Measurements from ENCODE around the gene KIR2DL4. TPM values are rescaled to one million over a fixed set of nuclear protein-coding genes. Genes with fewer than 3 reads are reported as not detected.
"Not testable (repeated sequence)": the region's sequence is repeated elsewhere in the genome, so short reads cannot be mapped to it uniquely, and the experiment has no call there.

Gene KIR2DL4
- total RNA-seq = not detected

DNA sequence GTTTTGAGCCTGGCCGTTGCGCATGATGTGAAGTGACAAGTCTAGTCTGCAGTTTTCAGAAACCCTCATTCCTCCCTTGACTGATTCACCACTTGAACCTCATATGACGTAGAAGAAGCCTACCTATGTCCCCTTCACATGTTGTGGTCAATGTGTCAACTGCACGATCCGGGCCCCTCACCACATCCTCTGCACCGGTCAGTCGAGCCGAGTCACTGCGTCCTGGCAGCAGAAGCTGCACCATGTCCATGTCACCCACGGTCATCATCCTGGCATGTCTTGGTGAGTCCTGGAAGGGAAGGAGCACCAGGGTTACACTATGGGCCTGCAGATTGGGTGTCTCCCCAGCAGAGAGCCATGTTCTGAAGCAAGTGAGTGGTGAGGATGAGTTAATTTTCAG lies at the start of gene KIR2DL4:
Gene KIR2DL4, plus strand, starts transcription at position 201 of the 400 bp plus-strand sequence. Its CDS starts 42 bp downstream, at position 243.
- no peaks in the 10 kb centered on the region for H3K36me3 Mint-ChIP-seq
- no peak within 1 kb of the TSS for H3K4me3 Mint-ChIP-seq
- no peaks in the 10 kb centered on the region for H3K4me1 Mint-ChIP-seq (ENCODE audit: low read depth)
- H3K27me3 Mint-ChIP-seq = peaks cover 6% of the 10 kb centered on the region
- intact Hi-C loops (cut with micrococcal nuclease) = no loop called here
- no peak for DNase-seq
- no peaks in the 10 kb centered on the region for H3K9me3 Mint-ChIP-seq
- ChIA-PET POLR2A (no interaction called here), CTCF (no interaction called here)
- H3K27ac Mint-ChIP-seq = no peak within 1 kb of the TSS

DNA sequence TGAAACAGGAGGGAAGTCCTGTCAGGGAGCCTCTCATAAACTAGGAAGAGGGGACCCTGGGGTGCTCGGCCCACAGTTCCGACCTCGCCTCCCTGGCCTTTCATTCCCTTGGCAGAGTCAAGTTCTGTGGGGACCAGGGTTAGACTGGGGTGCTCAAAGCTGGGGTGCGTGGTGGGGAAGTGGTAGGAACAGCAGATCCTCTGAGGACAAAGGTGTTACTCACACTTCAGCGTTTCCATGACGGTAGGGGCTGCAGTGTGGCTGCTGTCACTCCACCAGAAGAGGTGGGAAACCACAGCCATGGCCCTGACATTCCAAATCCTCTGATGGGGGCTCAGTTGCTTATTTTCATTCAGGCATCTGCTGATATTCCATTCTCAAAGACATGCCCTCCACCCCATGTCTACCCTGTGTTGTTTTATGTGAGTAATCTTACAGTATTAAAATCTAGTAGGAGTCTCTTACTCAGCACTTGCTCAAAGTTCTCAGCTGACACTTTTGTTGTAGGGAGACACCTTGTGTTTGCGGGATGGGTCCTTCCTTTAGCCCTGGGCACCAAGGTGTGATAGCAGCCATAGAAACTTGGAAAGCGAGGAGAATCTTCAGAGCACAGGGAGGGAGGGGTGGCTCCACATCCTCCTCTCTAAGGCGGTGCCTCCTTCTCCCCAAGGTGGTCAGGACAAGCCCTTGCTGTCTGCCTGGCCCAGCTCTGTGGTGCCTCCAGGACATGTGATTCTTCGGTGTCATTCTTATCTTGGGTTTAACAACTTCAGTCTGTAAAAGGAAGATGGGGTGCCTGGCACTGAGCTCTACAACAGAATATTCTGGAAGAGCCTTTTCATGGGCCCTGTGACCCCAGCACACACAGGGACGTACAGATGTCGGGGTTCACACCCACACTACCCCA lies 47.0 kb upstream of the KIR2DL4 start:
- H3K9me3 Mint-ChIP-seq; POLR2A ChIA-PET; intact Hi-C loops (cut with micrococcal nuclease); H3K4me1 Mint-ChIP-seq (ENCODE audit: low read depth); H3K27me3 Mint-ChIP-seq; DNase-seq; H3K4me3 Mint-ChIP-seq; H3K36me3 Mint-ChIP-seq; H3K27ac Mint-ChIP-seq: not testable (repeated sequence)
- CTCF ChIA-PET = interaction anchor here (0.6 kb wide), 1 partner anchor 198 kb away, joined by 3 read pairs; no protein-coding TSS in a partner anchor

DNA sequence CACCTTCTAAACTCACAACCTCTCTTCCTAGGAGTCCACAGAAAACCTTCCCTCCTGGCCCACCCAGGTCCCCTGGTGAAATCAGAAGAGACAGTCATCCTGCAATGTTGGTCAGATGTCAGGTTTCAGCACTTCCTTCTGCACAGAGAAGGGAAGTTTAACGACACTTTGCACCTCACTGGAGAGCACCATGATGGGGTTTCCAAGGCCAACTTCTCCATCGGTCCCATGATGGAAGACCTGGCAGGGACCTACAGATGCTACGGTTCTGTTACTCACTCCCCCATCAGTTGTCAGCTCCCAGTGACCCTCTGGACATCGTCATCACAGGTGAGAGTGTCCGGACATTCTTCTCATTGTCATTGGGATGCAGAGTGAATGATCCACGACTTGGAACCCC lies 44.8 kb upstream of the KIR2DL4 start:
- CTCF ChIA-PET; H3K27me3 Mint-ChIP-seq; H3K36me3 Mint-ChIP-seq; DNase-seq; H3K4me1 Mint-ChIP-seq (ENCODE audit: low read depth); H3K27ac Mint-ChIP-seq; intact Hi-C loops (cut with micrococcal nuclease); H3K9me3 Mint-ChIP-seq; H3K4me3 Mint-ChIP-seq; POLR2A ChIA-PET: not testable (repeated sequence)

DNA sequence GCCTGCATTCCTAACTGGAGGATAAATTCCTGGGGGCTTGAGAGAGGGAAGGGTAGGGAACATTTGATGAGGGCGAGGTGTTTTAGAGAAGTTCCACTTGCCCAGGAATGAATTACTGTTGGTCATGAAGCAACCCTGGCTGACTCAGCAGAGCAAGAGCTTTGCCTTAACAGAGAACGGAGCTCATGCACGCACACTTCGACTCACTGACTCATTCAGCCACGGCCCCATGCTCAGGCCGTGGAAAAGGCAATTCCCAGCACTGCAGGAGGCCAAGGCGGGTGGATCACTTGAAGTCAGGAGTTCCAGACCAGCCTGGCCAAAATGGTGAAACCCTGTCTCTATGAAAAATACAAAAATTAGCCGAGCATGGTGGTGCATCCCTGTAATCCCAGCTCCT lies 39.2 kb upstream of the KIR2DL4 start:
- H3K27me3 Mint-ChIP-seq; H3K4me1 Mint-ChIP-seq (ENCODE audit: low read depth); H3K4me3 Mint-ChIP-seq; H3K36me3 Mint-ChIP-seq; CTCF ChIA-PET; DNase-seq; H3K9me3 Mint-ChIP-seq; POLR2A ChIA-PET; H3K27ac Mint-ChIP-seq; intact Hi-C loops (cut with micrococcal nuclease): not testable (repeated sequence)

DNA sequence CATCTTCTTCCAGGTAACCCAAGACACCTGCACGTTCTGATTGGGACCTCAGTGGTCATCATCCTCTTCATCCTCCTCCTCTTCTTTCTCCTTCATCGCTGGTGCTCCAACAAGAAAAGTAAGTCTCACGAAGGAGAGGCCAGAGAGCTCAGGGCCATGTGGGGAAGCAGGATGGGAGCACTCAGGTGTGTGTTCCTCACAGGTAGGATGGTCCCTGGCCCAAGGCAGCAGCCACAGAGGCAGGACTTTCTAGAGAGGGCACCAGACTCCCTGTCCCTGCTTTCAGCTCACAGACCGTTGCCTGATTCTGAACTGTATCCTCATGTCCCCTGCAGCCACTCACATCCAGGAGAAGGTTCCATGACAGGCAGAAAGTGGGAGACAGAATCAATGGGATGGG lies 36.9 kb upstream of the KIR2DL4 start:
- H3K4me3 Mint-ChIP-seq; H3K27ac Mint-ChIP-seq; H3K36me3 Mint-ChIP-seq; H3K27me3 Mint-ChIP-seq; POLR2A ChIA-PET; DNase-seq; H3K4me1 Mint-ChIP-seq (ENCODE audit: low read depth); H3K9me3 Mint-ChIP-seq; intact Hi-C loops (cut with micrococcal nuclease); CTCF ChIA-PET: not testable (repeated sequence)

DNA sequence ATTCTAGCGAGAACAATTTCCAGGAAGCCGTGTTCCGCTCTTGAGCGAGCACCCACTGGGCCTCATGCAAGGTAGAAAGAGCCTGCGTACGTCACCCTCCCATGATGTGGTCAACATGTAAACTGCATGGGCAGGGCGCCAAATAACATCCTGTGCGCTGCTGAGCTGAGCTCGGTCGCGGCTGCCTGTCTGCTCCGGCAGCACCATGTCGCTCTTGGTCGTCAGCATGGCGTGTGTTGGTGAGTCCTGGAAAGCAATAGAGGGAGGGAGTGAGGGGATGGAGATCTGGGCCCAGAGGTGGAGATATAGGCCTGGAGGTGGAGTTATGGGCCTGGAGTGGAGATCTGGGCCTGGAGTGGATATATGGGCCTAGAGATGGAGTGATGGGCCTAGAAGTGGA lies 33.8 kb upstream of the KIR2DL4 start, which contains the start of gene KIR2DL1:
Gene KIR2DL1, plus strand, starts transcription at position 148 of the 400 bp plus-strand sequence. Its CDS starts 58 bp downstream, at position 206.
- H3K27me3 Mint-ChIP-seq; H3K4me3 Mint-ChIP-seq; H3K36me3 Mint-ChIP-seq; H3K9me3 Mint-ChIP-seq; intact Hi-C loops (cut with micrococcal nuclease); H3K27ac Mint-ChIP-seq; H3K4me1 Mint-ChIP-seq (ENCODE audit: low read depth); DNase-seq; POLR2A ChIA-PET; CTCF ChIA-PET: not testable (repeated sequence)

DNA sequence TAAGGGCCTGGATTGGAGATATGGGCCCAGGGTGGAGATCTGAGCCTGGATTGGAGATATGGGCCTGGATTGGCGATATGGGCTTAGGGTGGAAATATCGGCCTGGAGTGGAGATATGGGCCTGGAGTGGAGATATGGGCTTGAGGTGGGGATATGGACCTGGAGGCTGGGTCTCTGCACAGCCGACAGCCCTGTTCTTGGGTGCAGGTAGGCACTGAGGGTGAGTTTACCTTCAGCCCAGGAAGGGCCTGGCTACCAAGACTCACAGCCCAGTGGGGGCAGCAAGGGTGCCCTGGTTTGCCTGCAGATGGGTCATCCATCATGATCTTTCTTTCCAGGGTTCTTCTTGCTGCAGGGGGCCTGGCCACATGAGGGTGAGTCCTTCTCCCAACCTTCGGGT lies 32.9 kb upstream of the KIR2DL4 start:
- H3K36me3 Mint-ChIP-seq; DNase-seq; POLR2A ChIA-PET; H3K4me3 Mint-ChIP-seq; intact Hi-C loops (cut with micrococcal nuclease); H3K4me1 Mint-ChIP-seq (ENCODE audit: low read depth); H3K27ac Mint-ChIP-seq; CTCF ChIA-PET; H3K9me3 Mint-ChIP-seq; H3K27me3 Mint-ChIP-seq: not testable (repeated sequence)

DNA sequence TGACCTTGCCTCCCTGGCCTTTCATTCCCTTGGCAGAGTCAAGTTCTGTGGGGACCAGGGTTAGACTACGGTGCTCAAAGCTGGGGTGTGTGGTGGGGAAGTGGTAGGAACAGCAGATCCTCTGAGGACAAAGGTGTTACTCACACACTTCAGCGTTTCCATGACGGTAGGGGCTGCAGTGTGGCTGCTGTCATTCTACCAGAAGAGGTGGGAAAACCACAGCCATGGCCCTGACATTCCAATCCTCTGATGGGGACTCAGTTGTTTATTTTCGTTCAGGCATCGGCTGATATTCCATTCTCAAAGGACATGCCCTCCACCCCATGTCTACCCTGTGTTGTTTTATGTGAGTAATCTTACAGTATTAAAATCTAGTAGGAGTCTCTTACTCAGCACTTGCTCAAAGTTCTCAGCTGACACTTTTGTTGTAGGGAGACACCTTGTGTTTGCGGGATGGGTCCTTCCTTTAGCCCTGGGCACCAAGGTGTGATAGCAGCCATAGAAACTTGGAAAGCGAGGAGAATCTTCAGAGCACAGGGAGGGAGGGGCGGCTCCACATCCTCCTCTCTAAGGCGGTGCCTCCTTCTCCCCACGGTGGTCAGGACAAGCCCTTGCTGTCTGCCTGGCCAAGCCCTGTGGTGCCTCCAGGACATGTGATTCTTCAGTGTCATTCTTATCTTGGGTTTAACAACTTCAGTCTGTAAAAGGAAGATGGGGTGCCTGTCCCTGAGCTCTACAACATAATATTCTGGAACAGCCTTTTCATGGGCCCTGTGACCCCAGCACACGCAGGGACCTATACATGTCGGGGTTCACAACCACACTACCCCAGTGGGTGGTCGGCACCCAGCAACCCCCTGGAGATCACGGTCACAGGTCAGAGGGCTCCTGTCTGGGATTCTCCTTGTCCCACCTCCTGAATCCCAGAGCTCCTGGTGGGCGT lies 32.1 kb upstream of the KIR2DL4 start:
- H3K4me1 Mint-ChIP-seq (ENCODE audit: low read depth); H3K27me3 Mint-ChIP-seq; CTCF ChIA-PET; DNase-seq; H3K9me3 Mint-ChIP-seq; H3K27ac Mint-ChIP-seq; H3K4me3 Mint-ChIP-seq; H3K36me3 Mint-ChIP-seq; intact Hi-C loops (cut with micrococcal nuclease); POLR2A ChIA-PET: not testable (repeated sequence)

DNA sequence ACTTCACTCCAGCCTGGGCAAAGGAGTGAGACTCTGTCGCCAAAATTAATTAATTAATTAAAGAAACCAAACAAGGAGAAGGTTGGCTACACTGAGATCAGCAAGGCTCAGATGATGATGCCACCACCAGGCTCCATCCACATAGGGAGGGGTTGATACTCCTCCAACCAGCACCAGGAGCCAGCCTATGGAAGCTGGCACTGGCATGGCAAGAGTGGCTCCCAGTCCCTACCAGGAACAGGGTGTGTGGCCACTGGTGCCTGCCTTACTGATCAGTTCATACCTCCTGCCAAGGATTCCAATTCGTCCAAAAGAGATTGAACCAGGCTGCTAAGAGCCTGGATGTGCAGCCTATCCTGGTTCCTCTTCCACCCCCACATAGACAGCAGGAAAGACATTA lies 30.7 kb upstream of the KIR2DL4 start:
- H3K4me1 Mint-ChIP-seq (ENCODE audit: low read depth); intact Hi-C loops (cut with micrococcal nuclease); H3K4me3 Mint-ChIP-seq; DNase-seq; CTCF ChIA-PET; H3K27ac Mint-ChIP-seq; POLR2A ChIA-PET; H3K9me3 Mint-ChIP-seq; H3K27me3 Mint-ChIP-seq; H3K36me3 Mint-ChIP-seq: not testable (repeated sequence)

DNA sequence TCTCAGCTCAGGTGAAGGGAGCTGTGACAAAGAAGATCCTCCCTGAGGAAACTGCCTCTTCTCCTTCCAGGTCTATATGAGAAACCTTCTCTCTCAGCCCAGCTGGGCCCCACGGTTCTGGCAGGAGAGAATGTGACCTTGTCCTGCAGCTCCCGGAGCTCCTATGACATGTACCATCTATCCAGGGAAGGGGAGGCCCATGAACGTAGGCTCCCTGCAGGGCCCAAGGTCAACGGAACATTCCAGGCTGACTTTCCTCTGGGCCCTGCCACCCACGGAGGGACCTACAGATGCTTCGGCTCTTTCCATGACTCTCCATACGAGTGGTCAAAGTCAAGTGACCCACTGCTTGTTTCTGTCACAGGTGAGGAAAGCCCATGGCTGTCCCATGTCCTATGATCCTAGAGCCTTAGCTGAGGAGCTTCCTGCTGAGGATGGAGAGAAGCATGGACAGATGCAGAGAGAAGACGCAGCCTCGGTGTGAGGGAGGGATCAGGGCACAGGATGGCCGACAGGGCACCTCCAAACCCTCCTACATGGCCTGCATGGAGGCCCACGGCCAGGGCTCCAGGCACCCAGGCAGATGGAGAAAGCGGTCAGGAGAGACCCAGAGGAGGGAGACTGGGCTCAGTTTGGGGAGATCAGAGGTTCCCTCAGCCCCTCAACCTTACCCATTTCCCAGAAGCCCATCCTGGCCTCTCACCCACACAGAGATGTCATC lies 28.2 kb upstream of the KIR2DL4 start:
- H3K27ac Mint-ChIP-seq; H3K27me3 Mint-ChIP-seq; DNase-seq; H3K4me3 Mint-ChIP-seq; H3K4me1 Mint-ChIP-seq (ENCODE audit: low read depth); CTCF ChIA-PET; H3K9me3 Mint-ChIP-seq; intact Hi-C loops (cut with micrococcal nuclease); POLR2A ChIA-PET; H3K36me3 Mint-ChIP-seq: not testable (repeated sequence)

DNA sequence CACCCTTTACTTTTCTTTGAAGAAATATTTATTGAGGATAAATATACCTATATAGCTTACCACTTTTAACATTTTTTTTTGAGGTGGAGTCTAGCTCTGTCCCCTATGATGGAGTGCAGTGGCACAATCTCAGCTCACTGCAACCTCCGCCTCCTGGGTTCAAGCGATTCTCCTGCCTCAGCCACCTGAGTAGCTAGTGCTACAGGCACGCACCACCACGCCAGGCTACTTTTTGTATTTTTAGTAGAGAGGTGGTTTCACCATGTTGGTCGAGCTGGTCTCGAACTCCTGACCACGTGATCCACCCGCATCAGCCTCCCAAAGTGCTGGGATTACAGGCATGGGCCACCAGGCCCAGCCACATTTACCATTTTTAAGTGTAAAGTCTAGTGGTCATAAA lies 27.6 kb upstream of the KIR2DL4 start:
- H3K36me3 Mint-ChIP-seq; H3K4me1 Mint-ChIP-seq (ENCODE audit: low read depth); POLR2A ChIA-PET; intact Hi-C loops (cut with micrococcal nuclease); H3K27ac Mint-ChIP-seq; H3K4me3 Mint-ChIP-seq; CTCF ChIA-PET; DNase-seq; H3K9me3 Mint-ChIP-seq; H3K27me3 Mint-ChIP-seq: not testable (repeated sequence)

DNA sequence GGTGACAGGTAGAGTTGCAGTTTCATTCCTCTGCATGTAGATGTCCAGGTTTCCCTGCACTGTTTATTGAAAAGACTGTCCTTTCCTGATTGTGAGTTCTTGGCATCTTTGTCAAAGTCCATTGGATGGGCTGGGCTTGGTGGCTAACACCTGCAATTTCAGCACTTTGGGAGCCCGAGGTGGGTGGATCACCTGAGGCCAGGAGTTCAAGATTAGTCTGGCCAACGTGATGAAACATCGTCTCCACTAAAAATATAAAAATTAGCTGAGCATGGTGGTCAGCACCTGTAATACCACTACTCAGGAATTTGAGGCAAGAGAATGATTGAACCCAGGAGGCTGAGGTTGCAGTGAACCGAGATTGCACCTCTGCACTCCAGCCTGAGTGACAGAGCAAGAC lies 25.6 kb upstream of the KIR2DL4 start:
- H3K27me3 Mint-ChIP-seq; H3K4me3 Mint-ChIP-seq; H3K9me3 Mint-ChIP-seq; H3K36me3 Mint-ChIP-seq; DNase-seq; CTCF ChIA-PET; H3K4me1 Mint-ChIP-seq (ENCODE audit: low read depth); H3K27ac Mint-ChIP-seq; intact Hi-C loops (cut with micrococcal nuclease); POLR2A ChIA-PET: not testable (repeated sequence)
